Measurements from ENCODE around the gene CPS1.

DNA sequence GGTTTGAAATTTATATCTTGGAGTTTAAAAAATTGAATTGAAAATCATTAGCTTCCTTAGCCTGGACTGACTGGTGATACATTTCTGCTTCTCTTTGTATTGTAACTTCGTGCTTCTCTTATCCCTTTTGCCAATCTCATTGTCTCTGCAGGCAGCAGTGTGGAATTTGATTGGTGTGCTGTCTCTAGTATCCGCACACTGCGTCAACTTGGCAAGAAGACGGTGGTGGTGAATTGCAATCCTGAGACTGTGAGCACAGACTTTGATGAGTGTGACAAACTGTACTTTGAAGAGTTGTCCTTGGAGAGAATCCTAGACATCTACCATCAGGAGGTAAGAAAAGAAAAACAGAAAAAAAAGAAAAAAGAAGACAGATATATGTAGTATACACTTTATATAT, 85.9 kb downstream of the CPS1 start:
- no peak for TF ChIP-seq FOXP2 (optimal IDR thresholded peaks at IDR 0.05; ENCODE audit: control extremely low read depth, extremely low read length, insufficient read depth)
- TF ChIP-seq EZH2 (IDR thresholded peaks at IDR 0.05): no peak

Data from SK-N-MC (cell line).